ENCODE data around the gene CHRNB4.

- no peak for TF ChIP-seq CTCF (conservative IDR thresholded peaks at IDR 0.05 in 1 of 2, IDR thresholded peaks at IDR 0.05 in 1 of 2; ENCODE audit: extremely low read depth in 1 of 2, insufficient read depth in 1 of 2, low read depth in 1 of 2, low read length in 2 of 2)
- no peak for TF ChIP-seq EZH2 (IDR thresholded peaks at IDR 0.05; ENCODE audit: borderline replicate concordance, low read length)
These were observed 17.1 kb downstream of the CHRNB4 start for GRCh38 chr15:78623786-78624497.

Data from mammary epithelial cell (primary cell).